Middle frontal gyrus (tissue), 1 donor: Measurements from ENCODE around the gene RAB40C.
"Not testable (repeated sequence)": the region's sequence is repeated elsewhere in the genome, so short reads cannot be mapped to it uniquely, and the experiment has no call there.

Source experiments
- DNase-seq: peaks from one replicate; pipeline ENCODE4 v3.0.0-alpha.2; 2015; ENCODE audit warnings: low spot score; ENCODE audit errors: extremely low spot score

Gene RAB40C

GRCh38 chr16:588889-589657 is 793 bp upstream of the RAB40C start:
- DNase-seq, result peak; percentile 91

DNA sequence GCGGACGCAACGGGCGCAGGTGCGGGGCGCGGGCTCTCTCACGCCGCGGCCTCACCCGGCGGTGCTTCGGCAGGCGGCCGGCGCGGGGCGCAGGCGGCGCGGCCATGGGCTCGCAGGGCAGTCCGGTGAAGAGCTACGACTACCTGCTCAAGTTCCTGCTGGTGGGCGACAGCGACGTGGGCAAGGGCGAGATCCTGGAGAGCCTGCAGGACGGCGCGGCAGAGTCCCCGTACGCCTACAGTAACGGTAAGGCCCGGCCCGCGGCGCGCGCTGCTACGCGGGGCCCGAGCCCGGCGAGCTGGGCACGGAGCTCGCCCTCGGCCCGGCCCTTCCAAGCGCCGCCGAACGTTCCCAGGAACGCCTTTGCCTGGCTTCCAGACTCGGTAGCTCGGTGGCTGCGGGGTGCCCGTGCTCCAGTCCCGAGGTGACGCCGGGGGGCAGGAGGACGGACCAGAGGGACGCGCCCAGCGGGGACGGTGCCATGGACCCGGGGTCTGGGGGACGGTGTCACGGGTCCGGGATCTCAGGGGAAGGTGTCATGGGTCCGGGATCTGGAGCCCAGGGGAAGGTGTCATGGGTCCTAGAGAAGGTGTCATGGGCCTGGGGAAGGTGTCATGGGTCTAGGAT is 435 bp downstream of the RAB40C start:
- DNase-seq, result no peak

GRCh38 chr16:590815-591200 is 942 bp downstream of the RAB40C start:
- DNase-seq, result no peak

DNA sequence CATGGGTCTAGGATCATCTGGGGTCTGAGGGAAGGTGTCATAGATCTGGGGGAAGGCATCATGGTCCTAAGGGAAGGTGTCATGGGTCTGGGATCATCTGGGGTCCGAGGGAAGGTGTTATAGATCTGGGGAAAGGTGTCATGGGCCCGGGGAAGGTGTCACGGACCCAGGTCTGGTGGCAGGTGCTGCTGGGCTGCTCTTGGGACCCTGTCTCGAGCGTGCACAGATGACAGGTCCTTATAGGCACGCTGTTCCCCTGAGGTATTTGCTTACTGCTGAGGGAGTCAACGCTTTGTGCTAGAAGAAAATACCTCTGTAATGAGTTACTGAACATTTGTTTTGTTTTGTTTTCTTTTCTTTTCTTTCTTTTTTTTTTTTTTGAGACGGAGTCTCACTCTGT is 1.4 kb downstream of the RAB40C start:
- no peak for DNase-seq

DNA sequence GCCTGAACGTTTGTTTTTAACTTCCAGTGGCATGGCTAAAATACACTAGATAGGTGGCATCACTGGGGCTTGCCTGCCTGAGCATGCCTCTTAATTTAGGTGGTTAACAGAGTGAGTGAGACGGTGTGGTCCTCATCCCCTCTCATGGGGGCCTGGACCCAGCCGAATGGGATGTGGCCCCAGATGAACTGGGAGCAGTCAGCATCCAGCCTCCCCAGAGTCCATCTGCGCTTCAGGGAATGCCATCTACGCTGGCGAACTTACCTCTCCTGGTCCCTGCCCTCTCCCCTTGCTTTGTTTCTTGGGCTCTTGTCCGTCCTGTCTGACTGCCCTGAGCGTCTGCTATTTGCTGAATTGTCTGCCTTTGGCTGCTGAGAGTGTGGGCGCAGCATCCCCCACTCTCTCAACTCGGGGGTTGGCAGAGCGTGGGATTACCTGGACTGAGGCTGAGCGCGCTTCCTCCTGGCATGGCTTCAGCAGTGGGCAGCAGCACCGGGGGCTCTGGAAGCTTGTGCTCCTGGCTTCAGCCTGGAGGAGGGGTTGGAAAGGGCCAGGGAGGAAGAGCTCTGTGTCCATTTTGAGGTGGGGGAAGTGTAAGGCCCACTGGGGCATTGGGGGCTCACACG is 2.1 kb downstream of the RAB40C start:
- no peak for DNase-seq

DNA sequence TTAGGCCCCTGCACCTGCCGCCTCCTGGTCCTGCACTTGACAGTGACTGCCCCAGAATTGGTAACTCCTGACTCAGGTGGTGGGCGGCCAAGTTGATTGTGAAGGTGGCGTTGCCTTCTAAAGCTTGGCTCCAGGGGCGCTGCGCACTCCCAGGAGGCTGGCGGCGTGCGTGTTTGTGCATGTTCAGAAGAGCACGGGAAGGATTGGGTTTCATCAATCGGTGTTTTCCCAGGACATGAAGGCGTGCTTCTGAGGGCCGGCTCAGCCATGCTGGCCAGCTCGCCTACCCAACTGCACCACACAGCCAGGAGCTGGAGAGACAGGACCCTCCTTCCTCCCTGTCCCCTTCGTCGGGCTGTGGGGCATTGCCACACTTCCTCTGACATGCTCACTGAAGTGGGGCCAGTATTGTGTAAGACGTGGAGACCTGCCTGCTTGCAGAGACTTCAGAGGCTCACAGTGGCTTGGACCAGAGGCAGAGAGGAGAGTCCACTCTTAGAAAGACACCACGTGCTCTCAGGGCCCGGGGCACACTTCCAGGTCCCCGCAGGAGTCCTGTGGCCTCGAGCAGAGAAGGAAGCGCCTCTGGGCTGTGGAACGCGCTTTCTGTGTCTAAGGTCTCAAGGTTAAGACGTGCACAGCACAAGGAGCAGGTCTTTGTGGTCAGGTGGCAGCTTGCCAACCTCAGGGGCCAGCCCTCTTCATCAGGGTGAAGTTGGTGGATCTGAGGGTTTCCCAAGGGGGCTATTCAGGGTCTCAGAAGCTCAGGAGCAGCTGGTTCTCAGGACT is 2.8 kb downstream of the RAB40C start:
- DNase-seq, result no peak

DNA sequence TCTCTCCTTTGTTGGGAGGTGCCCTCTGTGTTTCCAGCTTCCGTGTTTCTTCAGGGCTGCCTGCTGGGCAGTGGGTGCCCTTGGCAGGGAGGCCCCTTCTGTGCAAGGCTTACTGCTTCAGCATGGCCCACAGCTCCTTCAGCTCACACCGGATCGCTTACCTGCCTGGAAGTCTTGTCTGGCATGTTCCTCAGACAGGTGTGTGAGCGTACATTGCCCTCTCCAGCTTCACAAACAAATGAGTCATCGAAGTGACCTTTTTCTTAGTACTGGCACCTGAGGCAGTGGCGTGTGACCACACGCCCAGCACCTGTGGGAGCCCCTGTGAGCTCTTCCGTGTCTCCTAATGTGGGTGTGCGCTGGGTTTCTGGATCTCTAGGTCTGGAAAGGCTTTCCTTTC is 3.5 kb downstream of the RAB40C start:
- no peak for DNase-seq

- DNase-seq, result no peak
Observed at GRCh38 chr16:593807-594206, 3.9 kb downstream of the RAB40C start.

DNA sequence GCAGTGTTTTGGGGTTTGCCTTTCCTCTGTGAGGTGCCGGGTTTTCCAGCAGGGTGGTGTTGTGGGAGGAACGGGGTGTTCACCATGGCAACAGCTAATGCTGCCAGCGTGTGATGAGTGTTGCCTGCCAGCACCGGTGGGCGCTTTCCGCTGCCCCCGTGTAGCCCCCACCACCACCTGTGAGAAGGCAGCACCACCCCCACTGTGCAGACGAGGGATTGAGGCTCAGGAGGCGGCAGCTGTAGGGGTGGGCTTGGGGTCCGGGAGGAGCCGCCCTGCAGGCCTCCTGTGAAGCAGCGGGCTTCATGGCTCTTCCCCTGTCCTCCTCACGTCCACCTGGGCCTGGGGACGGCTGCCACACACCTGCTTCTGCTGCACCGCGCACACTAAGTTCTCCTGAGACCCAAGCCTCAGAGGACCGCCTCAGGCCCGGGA is 5.2 kb downstream of the RAB40C start:
- DNase-seq, result no peak

GRCh38 chr16:595942-596735 is 6.3 kb downstream of the RAB40C start:
- peak; percentile 57 for DNase-seq

DNA sequence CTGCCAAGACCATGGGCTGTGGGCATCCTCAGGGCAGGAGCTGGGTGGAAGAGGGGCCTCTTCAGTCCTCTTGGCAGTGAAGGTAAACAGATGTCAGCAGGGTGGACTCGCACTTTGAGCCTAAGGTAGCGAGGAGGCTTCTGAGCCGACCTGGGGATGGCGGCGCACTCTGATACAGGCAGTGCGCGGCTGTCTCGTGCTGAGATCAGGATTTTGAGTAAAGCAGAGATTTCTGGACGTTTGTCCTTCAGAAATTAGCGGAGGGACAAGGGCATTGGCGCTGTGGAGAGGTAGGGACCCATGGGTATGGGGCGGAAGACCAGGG is 6.8 kb downstream of the RAB40C start:
- no peak for DNase-seq

- DNase-seq, result not testable (repeated sequence)
Observed at GRCh38 chr16:597655-598054, 7.8 kb downstream of the RAB40C start.

- no peak for DNase-seq
Observed at GRCh38 chr16:598823-599739, 9.2 kb downstream of the RAB40C start.

- no peak for DNase-seq
Observed at GRCh38 chr16:600781-601180, 10.9 kb downstream of the RAB40C start.

DNA sequence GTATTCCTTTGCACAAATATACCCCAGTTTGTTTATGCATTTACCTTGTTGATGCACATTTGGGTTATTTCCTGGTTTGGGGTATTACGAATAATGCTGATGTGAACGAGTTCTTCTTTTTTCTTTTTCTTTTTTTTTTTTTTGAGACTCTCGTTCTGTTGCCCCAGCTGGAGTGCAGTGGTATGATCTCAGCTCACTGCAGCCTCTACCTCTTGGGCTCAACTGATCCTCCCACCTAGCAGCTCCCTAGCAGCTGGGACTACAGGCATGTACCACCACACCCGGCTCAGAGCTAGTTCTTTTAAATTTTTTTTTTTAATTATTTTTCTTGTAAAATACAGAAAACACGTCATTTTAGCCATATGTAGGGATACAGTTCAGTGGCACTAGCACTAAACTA is 14.1 kb downstream of the RAB40C start:
- DNase-seq, result no peak

DNA sequence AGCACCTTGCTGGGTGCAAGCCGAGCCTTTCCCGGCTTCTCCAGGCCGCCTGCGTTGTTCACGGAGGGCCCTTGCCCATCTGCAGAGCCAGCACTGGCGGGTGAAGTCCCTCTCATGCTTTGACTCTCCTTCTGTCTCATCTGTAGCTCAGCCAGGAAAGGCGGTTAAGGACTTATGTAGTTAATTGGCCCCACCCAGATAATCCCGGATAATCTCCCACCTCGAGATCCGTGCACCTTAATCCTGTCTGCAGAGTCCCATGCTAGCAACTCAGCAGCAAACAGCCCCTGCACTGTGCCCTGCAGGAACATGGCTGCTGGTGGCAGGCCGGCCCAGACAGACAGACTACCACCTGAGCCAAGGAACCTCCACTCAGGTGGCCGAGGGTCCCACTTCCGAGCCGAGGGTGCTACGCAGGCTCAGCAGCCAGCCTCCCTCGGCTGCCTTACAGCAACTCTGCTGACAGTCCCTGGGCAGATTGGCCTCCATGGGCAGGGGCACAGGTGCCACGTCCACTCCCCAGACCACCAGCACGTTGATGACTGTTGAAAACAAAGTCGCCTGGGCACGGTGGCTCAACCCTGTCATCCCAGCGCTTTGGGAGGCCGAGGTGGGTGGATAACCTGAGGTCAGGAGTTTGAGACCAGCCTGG is 16.9 kb downstream of the RAB40C start:
- no peak for DNase-seq

DNA sequence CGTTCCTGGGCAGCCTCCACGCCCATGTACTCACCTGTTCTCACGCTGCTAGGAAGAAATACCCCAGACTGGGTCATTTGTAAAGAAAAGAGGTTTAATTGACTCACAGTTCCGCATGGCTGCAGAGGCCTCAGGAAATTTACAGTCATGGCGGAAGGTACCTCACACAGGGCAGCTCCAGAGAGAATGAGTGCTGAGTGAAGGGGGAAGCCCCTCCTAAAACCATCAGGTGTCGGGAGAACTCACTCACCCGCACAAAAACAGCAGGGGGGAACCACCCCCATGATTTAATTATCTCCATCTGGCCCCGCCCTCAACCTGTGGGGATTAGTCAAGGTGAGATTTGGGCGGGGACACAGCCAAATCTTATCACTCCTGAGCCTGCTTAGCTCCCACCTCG is 18.2 kb downstream of the RAB40C start:
- no peak for DNase-seq

- no peak for DNase-seq
Observed at GRCh38 chr16:609316-609715, 19.4 kb downstream of the RAB40C start.

DNA sequence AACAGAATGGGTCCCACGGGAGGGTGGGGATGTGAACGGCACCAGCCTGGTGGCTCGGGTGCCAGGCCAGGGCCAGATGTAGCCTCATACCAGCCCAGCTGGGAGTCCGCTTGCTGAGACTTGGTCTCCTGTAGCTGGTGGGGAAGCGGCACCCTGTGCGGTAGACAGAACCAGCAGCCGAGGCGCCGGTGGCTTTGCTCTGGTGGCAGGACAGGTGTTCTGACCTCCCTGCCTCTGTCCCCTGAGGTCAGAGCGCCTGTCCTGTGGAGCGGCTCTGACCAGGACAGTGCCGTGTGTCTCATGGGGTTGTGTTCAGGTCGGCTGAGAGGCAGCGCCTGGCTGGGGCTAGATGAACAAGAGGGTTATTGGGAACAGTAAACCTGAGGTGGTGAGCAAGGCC is 20.1 kb downstream of the RAB40C start:
- DNase-seq, result no peak
